Stimulated activated CD4-positive, alpha-beta T cell treated with anti-CD3 and anti-CD28 coated beads, TNF-alpha, amount 100 ng/mL, for 4 hours (primary cell): ENCODE measurements around the gene SCNM1.

Source experiments
- DNase-seq, 3 experiments: peaks; one replicate each; pipeline ENCODE4 v3.0.0-alpha.2; 2020; ENCODE audit warnings: low read depth in 3 of 3

SCNM1 gene, protein sequence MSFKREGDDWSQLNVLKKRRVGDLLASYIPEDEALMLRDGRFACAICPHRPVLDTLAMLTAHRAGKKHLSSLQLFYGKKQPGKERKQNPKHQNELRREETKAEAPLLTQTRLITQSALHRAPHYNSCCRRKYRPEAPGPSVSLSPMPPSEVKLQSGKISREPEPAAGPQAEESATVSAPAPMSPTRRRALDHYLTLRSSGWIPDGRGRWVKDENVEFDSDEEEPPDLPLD

DNA sequence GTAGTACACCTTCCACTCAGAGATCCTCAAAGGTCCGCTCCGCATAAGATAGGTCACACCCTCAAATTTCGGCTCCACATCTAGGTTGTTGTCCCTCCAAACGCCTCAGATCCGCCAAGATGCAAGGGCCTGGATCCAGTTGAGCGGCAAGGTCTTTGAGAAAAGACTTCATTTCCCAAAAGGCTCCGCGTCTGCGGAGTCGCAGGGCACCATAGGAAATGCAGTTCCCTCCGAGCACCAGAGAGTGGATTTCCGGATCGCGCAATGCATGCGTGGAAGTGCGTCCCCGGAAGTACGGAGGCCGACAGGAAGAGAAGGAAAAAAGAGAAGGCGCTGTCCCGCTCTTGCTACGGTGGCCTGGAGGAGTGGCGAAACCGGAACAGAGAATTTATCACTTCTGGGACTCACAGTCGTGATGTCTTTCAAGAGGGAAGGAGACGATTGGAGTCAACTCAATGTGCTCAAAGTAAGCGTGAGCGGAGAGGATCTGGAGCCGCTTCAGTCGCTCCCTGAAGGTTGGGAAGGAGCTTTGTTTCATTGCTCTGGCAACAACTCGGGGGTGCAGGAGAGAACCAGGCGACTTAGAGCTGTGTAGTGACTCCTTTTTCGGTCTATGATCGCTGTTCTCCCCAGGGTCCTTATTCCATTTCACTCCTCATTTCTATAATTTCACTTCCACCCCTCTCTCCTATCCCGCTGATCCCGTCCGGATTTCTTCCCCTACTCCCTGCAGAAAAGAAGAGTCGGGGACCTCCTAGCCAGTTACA lies at the start of gene SCNM1, which contains the start of gene LYSMD1:
TSS of gene SCNM1 (plus strand) at position 407 of the 767 bp plus-strand sequence. CDS start at position 416, 9 bp downstream.
TSS of gene LYSMD1 (minus strand) at position 165 of the 767 bp plus-strand sequence. CDS start 644 bp downstream, outside the sequence.
- peak; percentile 80 to 91 (median 90) for DNase-seq

DNA sequence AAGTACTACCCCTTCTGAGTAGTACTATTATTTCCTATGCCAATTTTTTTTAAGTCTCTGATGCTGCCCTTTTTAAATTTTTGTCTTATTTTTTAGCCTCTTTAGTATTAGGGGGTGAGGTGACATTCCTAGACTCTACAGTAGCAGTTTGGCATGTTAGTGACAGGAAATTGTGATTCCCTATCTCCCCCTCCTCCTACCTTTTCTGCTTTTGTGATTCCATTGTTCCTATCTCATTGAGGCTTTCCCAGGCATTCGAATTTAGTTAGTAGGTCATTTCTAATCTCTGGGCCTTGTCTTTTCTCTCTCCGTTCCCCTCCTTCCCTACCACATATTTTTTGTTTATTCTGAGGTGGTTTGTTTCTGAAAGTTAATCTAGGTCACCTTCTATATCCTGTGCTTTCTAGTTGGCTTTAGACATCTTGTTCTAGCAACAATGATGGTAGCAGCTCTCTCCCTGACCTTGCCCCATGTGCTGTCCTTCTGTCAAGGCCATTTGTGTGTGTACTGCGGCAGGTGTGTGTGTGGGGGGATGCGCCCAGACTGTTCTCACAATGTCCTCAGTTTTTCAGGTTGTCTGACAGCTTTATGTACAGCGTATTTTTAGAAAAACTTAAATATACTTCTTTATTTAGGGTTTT lies 41.1 kb upstream of the SCNM1 start:
- no peak for DNase-seq

DNA sequence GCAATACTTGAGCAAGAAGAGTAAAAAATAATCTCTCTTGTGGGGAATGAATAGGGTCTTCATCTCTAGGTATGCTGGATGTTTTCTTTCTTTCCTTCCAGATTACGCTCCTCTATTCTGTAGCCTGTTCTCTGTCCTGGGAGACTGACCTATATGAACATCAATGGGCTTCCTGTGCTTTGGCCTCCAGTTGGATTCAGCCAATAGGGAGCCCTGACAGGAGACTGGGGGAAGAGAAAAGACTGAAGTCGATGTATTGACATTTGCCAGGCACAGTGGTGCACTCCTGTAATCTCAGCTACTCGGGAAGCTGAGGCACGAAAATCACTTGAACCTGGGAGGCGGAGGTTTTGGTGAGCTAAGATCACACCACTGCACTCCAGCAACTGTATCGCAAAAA lies 37.1 kb upstream of the SCNM1 start:
- DNase-seq: no peak

DNA sequence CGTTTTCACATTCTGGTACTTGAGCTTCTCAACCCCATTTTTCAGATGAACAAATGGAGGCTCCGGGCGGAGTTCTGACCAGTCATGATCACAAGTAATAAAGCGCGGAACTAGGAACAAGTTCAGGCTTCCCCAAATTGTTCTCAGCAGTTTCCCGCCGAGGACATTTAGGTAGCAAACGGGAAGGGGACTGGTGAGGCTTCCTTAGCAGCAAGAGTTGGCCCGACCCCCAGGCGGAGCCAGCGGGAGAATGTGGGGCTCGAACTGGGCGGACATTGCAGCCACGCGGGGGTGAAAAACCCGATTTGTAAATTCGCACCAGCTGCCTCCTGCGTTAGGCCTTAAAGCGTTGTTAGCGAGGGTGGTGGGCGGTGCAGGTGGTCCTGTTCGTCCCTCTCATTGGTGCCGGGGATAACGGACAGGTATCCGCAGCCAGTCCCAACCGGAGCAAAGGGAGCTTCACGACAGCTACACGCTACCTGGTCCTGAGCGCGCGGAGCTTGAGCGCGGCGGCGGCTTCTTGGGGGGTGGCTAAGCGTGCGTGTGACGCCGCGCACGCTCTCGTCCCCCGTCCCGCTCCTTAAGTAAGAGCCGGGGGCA lies 34.9 kb upstream of the SCNM1 start:
- DNase-seq: peak; percentile 61 to 68 (median 67)

DNA sequence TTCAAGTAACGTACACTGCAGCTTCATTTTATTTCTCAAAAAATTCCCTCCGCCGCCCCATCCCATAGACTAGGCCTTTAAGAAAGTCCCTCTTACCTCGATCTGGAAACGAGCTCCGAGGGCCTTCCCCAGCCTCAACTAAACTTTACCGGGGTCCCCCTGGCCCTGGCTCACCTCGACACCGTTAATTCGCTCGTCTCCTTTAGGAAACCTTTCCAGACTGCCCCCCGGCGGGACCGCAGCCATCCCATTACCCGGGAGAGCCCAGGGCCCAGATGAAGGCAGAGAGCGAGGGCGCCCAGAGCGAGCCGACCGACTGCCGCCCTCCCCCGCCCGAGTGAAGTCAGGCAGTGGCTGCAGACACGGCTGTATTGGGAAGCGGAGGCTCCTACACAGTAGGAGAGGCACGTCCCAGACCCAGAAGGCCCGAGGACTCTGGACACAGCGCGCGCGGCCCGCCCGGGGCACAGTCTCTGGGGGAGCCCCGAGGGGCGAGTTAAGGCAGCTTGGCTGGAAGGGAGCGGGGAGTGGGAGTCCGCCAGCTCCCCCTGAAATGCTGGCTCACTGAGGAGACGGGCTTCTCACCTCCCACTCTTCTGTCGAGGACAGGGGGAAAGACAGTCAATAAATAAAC lies 34.1 kb upstream of the SCNM1 start:
- no peak for DNase-seq

DNA sequence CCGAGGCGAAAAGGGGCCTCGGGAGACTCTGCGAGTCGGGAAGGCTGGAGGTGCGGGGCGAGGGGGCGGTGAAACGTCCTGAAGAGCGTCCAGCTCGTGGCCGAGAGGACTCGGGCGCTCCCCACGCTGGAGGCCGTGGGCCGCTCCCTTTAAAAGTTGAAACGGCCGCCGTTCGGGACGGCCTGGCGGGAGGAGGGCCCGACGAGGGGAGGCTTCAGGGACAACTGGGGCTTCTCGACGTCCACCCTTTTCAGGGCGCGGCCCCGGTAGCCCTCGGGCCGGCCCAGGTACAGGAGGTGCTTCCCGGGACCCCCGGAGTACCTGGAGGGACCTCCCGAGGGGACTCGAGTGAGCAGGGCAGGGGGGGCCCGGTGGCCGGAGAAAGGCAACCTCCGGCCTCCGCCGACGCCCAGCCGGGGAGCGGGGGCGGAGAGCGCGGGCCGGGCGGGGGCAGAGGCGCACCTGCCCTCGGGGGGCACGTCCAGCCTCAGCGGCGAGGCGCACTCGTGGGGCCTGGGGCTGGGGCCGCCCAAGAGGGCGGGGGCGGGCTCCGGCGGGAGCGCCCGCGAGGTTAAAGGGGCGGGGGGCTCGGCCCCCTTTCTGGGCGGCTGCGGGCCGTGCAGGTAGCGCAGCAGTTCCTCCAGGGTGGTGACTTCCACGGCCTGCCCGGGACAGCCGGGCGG lies 33.5 kb upstream of the SCNM1 start:
- no peak for DNase-seq

DNA sequence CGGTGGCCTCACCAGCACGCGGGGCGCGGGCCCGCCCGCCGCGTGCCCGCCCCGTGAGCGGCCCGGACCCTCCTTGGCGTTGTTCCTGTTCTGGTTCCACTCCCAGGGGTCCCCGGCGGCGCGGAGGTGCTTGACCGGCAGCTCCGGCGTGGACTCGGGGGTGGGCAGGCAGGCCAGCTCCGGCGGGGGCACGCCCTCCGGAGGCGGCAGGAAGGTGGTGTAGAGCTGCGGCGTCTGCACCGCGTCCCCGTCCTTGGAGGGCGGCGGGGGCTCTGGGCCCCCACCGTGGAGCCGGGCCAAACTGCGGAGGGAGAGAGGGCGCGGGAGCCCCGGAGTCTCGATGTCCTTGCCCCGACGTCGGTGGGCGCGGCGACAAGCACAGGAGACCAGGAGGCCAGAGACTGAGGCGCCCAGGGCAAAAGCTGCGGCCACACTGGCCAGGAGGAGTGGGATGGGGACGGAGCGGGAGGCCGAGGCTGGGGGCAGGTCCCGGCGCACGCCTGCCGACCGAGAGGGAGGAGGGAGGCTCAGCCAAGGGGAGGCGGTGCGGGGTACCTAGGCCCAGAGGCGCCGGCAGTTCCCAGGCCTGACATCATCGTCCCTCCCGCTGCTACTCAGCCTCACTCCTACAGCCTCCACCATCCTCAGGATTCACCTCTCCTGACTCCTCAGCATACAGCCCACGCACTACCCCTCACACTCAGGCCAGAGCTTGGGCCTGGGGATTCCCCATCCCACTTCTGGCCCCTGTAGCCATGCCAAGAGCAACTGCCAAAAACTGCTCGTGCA lies 32.7 kb upstream of the SCNM1 start:
- no peak for DNase-seq

DNA sequence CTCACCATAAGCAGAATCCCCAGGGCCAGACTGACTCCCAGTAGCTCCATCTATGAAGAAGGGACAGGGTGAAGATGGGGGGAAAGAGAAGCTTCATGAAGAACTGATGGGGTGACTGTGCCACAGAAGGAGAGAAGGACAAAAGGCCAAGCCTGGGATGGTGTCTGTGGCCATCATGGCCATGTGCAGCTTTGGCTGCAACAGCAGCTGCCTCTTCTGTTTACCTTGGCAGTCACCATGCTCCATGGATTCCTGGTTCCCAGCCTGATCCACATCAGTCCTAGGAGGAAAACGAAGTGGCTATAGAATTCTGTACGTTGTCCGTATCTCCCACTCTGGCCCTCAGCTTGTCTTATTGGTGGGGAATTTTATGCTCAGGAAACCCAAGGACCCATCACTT lies 31.5 kb upstream of the SCNM1 start:
- DNase-seq: no peak

DNA sequence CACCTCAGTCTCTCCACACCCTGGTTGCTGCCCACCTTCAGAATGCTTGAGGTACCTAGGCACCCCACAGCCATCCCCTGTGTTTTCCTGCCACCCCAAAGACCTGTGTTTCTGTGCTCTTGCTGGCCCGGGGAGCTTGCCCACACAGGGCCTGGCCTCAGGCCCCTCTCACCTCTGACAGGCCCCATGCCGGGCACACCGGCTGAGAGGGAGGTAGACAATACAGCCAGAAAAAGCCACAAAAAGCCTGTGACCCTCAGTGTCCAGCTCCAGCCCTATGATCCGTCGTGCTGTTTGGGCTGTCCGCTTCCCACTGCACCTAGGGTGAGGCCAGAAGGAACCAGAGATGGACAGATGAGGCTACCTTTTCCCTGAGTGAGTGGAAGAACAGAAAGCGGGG lies 31.0 kb upstream of the SCNM1 start:
- DNase-seq: no peak

DNA sequence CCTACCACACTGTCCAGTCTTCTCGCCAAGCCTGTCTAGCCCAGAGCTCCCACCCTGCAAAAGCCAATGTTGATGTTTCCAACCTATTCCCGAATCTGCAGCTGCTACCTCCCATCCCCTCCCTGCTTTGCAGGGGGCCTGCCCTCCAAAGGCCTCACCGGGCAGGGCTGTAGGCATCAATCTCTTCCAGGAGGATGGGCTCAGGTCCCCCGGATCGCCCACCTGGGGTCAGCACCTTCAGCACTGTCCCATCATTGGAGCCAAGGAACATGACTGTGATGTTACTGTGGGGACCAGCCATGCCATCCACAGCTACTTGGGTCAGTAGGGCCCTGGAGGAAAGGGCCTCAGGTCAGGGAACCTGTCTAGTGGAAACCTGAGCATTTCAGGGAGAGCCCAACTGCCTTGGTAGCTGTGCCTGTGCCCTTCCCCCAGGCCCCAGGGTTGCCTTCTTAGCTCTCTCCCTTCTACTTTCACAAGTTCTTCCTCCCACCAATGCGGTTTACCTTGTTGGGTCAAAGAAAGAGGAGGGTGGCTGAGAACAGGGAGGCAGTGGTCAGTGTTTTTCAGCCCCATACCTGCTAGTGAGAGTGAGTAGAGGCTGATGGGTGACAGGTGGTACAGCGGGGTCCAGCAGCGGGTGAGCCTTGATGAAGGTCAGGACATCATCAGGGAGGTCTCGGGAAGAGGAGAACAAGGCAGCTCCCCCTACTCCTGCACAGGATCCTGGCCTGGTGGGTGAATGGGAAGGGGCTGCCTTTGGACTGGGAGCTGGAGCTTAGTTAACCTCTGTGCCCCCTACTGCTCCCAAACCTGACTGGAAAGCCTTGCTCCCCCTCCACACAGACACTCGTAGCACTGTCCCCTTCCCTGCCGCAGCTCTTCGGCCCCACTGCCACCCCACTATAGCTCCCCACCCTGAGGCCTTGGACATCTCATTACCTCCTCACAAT lies 30.2 kb upstream of the SCNM1 start:
- DNase-seq: no peak

DNA sequence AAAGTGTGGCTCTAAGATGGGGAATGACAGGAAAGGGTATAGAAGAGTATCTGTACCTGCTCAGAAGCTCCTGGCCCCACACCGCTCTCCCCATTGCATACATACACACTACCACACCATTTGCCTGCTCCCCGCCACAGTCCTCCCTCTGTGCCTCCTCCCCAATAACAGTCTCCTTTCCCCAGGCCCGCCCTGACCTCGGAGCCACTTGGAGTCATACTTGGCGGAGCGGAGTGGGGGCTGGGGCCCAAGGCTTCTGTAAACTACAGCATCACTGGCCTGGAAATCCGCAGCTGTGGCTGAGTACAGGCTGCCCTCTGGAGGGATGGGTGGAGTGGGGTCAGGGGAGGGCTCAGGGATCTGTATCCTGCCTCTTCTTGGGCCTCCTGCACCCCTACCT lies 28.2 kb upstream of the SCNM1 start:
- no peak for DNase-seq

DNA sequence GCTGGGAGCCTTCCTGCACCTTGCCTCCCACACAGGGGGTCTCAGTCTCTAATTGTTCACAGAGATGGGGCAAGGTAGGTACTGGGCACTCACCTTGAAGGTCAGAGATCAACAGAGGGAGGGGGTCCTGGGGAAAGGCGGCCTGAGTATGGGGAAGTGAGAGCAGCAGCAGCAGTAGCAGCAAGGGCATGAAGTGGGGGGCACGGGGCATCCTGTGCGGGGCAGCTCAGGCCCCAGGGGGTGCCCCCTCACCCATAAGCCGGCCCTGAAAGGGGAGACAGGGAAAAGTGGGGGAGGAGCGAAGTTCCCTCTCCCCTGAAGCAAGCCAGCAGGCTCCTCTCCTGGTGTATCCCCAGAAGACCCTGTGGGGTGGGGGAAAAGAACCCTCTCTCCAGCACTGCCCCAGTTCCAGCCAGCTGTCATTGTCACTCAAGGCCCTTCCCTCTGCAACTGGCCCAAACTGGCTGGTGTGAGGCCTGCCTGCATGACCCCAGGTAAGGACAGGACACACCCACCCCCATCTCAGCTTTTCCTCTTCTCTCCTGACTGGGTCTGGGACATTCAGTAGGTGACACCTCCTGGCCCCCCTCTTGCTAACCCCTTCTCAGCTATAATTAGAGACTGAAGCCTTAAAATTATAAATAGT lies 23.4 kb upstream of the SCNM1 start:
- no peak for DNase-seq

DNA sequence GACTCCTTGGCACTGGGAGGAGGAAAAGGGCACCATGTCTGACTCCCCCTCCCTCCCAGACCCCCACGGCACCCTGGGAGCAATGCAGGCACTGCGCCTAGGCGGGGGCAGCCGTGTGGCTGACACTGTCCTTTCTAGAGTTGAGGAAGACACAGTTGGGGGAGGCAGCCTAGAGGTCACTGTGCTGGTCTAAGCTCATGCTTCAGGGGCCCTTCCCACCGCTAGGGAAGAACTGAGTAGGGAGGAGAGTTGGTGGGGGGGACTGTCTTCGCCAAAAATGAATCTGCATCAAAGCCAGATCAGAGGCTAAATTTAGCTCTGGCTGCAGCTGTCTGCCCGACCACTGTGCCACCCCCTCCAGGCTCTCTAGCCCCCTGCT lies 22.9 kb upstream of the SCNM1 start:
- no peak for DNase-seq

DNA sequence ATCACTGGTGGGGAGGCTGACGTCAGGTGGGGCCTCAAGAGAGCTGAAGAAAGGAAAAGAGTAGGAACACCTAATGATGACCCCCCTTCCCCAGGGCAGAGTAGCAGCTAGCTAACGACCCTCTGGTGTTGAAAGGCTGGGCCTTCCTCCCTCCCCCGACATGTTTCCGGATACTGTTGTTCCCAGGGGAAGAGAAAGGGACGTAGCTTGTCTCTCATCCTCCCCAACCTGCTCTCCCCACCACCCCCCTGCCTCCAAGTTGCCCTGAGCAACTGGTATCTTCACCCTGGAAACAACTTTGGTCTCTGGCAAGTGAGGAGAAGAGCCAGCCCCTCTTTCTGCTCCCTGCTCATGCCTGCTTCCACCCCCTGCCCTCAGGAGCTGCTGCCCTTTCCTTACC lies 22.0 kb upstream of the SCNM1 start:
- DNase-seq: no peak

DNA sequence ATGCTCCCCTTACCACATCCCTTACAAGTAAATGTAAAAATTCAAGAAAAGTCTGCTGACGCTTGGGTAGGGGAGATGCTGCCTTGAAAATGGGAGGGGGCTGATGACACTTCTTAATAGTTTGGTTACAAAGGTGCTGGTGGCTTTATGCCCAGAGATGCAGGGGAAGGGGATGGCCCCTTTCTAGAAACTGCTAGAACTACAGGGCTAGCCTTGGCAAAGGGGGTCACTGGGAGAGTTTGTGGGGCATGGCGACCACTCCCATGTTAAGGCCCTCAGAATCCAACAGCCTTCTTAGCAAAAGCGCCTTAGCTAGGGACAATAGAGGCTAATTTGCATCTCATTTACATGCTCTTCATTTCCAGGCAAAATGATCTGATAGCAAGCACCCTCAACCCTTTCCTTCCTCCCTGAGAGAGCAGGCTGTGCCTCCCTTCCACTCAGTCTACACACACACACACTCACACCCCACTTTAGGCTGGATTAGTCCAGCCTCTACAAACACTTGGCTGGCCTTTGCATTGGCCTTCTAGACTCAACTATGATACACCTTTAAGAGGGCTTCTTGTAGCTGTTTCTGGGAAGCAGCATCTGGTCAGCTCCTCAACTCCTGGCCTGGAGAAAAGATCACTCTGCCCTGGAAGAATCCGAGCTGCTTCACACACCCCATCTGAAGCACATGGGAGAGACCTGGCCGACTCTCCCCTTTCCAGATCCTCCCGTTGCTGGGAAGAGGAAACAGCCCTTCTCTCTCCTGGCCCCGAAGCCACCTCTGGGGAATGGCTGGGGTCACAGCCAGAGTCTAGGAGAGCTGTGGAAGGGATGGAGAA lies 21.3 kb upstream of the SCNM1 start:
- no peak for DNase-seq

DNA sequence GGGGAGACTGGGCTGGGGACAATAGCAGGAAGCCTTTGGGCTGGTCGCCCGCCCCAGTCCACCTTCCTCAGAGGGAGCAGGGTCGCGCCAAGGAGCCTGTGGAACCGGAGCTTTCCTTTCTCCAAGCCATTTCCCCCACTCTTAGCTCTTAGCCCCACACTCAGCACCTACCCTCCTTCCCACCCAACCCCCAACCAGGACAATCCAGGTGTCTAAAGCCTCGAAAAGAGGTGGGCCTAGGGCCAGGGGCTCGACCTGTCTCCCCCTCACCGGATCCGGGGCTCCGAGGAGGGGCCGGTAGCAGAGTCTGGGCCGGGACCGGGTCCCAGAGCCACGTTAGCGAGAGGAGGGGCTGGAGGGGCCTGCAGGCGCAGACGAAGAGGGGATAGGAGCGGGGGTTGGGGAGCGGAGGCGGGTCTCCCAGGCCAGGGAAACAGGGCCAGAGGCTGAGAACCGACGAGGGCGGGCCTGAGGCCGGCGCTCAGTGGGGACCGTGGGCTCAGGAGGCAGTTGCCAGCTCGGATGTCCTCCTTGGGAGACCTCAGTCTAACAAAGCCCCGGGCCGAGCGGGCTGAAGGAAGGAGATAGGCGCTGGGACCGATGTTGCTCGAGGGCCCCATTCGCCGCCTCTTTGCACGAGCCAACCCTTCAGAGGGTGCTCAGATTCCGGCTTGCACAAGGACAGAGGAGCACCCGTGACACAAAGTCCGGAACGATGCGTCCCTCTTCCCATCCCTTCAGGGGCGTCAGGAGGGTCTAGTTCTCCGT lies 20.5 kb upstream of the SCNM1 start:
- DNase-seq: no peak

DNA sequence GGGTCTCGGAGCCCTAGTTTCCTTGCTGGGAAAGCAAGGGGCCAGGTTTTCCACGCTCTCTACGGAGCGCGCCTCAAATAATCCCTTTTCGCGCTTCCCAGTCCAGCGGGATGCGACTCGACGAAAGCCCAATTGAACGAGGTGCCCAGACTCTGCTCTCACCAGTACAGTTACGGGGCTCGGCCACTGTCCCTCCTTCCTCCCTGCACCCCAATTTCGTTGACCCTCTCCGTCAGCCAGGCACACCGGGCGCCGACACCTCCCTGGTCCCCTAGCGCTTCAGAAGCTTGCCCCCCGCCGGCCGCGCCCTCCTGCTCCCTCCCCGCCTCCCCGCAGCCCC lies 19.9 kb upstream of the SCNM1 start:
- no peak for DNase-seq
